Bladder microvascular endothelial cell (primary cell): Measurements from ENCODE around the gene NOPCHAP1. TPM values are rescaled to one million over a fixed set of nuclear protein-coding genes. Genes with fewer than 3 reads are reported as not detected.

ENCODE experiments used
- total RNA-seq: library from RNA; depleted of rRNA; stranded (reverse); fragments of >200 nt; gene quantifications from 2 replicates; pipeline ENCODE4 v1.2.3, GENCODE V29; 2014

The NOPCHAP1 gene
- 6.2 and 8.3 TPM in 2 replicates for total RNA-seq

GRCh38 chr12:104986022-104986941, at the start of gene NOPCHAP1:
NOPCHAP1 (plus strand) TSS chr12:104986316; CDS start chr12:104986353, 37 bp downstream.

GRCh38 chr12:104958001-104958804, 27.9 kb upstream of the NOPCHAP1 start, which contains the start of gene SLC41A2:
SLC41A2 (minus strand) TSS chr12:104958290; CDS start chr12:104928527, 29,763 bp downstream.

Other genes with a start within 250 kb of the NOPCHAP1 start
- 5.5 and 17.8 TPM in 2 replicates for gene SLC41A2, start 28.0 kb upstream of the NOPCHAP1 start, total RNA-seq
- gene ALDH1L2, start 98.1 kb downstream of the NOPCHAP1 start, total RNA-seq: 0.65 and 1.2 TPM in 2 replicates
- gene WASHC4, start 121.4 kb downstream of the NOPCHAP1 start, total RNA-seq: 114 and 138 TPM in 2 replicates
- 10.7 and 40.4 TPM in 2 replicates for gene APPL2, start 249.9 kb downstream of the NOPCHAP1 start, total RNA-seq